ENCODE results near the gene FOXP1.

The FOXP1 gene

DNA sequence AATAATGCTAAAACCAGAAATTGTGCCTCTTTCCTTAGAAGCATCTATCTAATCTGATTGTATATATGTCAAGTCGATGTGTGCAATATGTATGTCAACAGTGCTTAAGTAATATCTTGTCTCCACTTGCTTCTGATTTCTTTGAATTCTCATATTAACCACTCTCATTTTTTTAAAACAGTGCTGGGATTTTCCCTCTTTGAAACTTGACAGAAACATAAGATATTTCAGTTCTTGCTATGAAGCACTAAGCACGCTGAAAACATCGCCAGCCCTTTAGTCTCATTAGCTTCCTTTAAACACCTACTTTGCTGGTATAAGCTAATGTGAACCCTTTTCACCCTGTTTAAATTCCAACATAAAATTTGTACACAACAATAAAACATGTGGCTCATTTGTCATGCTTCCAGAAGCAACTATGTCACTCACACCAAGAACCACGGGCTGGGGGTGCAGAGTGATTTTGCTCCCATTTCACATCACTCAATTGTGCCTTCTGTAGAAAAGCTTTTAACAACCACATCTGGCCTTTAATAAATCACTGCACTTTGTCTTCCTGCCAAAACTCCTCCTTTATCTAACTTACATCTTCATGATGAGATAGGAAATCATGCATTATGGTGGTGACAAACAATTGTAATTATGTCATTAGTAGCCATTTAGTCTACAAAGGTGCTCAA is 185.2 kb downstream of the FOXP1 start:
- H3K4me3 ChIP-seq (replicated peaks in 1 of 2; ENCODE audit: low read depth in 2 of 2, low read length in 2 of 2), result no peak overlapping the region
- DNase-seq (ENCODE audit: low read depth in 2 of 2), result no peak
- TF ChIP-seq, protein P1, sequence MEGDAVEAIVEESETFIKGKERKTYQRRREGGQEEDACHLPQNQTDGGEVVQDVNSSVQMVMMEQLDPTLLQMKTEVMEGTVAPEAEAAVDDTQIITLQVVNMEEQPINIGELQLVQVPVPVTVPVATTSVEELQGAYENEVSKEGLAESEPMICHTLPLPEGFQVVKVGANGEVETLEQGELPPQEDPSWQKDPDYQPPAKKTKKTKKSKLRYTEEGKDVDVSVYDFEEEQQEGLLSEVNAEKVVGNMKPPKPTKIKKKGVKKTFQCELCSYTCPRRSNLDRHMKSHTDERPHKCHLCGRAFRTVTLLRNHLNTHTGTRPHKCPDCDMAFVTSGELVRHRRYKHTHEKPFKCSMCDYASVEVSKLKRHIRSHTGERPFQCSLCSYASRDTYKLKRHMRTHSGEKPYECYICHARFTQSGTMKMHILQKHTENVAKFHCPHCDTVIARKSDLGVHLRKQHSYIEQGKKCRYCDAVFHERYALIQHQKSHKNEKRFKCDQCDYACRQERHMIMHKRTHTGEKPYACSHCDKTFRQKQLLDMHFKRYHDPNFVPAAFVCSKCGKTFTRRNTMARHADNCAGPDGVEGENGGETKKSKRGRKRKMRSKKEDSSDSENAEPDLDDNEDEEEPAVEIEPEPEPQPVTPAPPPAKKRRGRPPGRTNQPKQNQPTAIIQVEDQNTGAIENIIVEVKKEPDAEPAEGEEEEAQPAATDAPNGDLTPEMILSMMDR (IDR thresholded peaks at IDR 0.05; ENCODE audit: low read depth, low read length), result no peak

DNA sequence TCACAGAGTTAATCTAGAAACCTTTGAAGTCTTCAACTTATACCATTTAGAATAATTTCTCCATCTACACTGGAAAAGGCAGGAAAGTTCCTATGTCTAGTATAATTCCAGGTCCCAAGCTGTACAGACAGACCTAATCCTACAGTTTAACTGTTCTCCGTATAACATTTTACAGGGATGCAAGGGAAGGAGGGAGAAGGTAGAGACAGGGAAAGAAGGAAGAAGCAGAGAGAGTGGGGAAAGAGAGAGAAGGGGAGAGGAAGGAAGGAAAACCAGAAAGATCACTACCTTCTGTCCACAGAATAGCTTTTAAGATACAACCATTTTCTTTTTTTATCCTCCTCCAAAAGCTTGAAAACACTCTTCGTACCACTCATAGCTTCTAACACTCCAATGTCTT is 185.8 kb downstream of the FOXP1 start:
- no peak for DNase-seq (ENCODE audit: low read depth in 2 of 2)
- no peak overlapping the region for H3K4me3 ChIP-seq (replicated peaks in 1 of 2; ENCODE audit: low read depth in 2 of 2, low read length in 2 of 2)
- TF ChIP-seq, protein P1 (IDR thresholded peaks at IDR 0.05; ENCODE audit: low read depth, low read length), result no peak

DNA sequence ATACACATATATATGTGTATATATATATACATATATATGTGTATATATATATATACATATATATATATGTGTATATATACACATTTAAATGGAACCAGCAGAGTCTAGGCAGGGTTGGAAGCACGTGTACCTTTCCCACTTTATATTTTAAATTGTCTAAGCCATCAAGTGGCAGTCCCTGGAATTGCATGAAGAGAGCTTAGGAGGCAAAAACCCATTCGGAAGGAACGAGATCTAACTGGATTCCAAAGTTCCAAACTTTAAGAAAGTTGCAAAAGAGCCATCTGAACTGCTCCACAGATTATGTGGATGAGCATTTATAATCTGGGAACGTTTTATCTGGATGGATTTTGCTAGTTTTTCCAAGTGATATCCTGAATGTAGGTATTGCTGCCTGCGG is 186.5 kb downstream of the FOXP1 start:
- TF ChIP-seq, protein P1 (IDR thresholded peaks at IDR 0.05; ENCODE audit: low read depth, low read length), result peak; percentile 66
- peak; percentile 42 to 62 for DNase-seq (ENCODE audit: low read depth in 2 of 2)
- H3K4me3 ChIP-seq (replicated peaks in 1 of 2; ENCODE audit: low read depth in 2 of 2, low read length in 2 of 2), result no peak overlapping the region

DNA sequence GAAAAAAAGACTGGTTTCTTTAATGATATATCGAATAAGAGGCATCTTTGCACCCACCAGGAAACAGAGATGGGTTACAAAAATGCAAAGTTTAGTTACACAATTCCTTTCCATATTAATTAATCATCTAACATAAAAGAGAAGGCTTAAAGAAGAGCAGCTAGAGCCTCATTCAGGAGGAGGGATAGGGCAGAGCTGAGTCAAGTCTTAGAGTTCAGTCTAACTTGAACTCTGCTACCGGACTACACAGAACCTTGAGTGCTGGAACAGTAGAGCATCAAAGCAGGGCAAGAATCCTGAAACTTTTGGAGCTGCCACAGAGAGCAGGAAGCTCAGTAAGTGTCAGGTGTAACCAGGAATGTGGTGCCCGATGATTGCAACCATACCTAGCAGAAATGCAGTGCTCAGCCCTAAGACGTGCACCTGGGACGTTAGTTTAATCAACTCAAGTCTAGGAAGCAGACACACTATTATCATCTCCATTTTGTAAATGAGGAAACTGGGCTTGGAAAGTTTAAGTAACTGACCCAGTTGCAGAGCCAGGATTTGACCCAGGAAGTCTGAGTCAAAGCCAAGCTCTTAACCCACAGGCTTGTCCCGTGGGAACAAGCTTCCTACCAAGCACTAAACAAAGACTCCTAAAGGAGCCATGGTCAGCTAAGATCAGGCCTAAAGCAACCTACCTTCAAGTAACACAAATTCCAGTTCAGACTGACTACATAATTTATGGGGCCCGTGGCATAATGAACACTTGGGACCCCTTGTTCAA is 187.4 kb downstream of the FOXP1 start:
- no peak overlapping the region for H3K4me3 ChIP-seq (replicated peaks in 1 of 2; ENCODE audit: low read depth in 2 of 2, low read length in 2 of 2)
- peak; percentile 57 to 87 for DNase-seq (ENCODE audit: low read depth in 2 of 2)
- TF ChIP-seq, protein P1 (IDR thresholded peaks at IDR 0.05; ENCODE audit: low read depth, low read length), result no peak

DNA sequence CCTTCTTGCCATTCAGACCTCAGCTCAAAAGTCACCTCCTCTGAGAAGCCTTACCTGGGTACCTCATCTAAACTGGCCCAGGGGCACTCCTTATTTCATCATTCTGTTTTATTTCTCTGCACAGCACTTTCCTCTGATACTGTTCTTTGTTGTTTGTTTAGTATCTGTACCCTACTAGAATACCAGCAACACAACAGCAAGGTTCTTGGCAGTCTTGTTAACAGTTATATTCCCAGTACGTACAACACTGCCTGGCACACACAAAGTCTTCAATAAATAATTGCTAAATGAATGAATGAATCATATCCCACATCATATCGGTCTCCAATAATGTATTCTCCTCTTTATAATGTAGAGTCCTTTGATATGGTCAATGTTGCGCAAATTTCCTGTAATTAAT is 188.1 kb downstream of the FOXP1 start:
- no peak for DNase-seq (ENCODE audit: low read depth in 2 of 2)
- TF ChIP-seq, protein P1 (IDR thresholded peaks at IDR 0.05; ENCODE audit: low read depth, low read length), result no peak
- no peak overlapping the region for H3K4me3 ChIP-seq (replicated peaks in 1 of 2; ENCODE audit: low read depth in 2 of 2, low read length in 2 of 2)

DNA sequence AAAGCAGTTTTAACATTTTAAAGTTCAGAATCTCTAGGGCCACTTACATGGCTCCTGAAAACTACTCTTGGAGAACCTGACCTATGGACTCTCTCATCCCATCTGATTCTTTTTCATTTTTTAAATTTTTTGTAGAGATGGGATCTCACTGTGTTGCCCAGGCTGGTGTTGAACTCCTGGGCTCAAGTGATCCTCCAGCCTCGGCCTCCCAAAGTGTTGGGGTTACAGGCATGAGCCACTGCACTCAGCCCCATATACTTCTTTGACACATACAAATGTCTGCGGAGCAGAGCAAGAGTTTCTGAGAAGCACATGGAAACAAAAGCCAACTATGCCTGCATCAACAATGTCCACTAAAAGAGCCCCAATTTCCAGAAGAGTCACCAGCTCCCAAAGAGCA is 189.8 kb downstream of the FOXP1 start:
- no peak for DNase-seq (ENCODE audit: low read depth in 2 of 2)
- no peak overlapping the region for H3K4me3 ChIP-seq (replicated peaks in 1 of 2; ENCODE audit: low read depth in 2 of 2, low read length in 2 of 2)
- TF ChIP-seq, protein P1 (IDR thresholded peaks at IDR 0.05; ENCODE audit: low read depth, low read length), result no peak

All from cardiac fibroblast (primary cell).